ENCODE data around the gene ARSH.
"Not testable (repeated sequence)": the region's sequence is repeated elsewhere in the genome, so short reads cannot be mapped to it uniquely, and the experiment has no call there.

ARSH gene, protein sequence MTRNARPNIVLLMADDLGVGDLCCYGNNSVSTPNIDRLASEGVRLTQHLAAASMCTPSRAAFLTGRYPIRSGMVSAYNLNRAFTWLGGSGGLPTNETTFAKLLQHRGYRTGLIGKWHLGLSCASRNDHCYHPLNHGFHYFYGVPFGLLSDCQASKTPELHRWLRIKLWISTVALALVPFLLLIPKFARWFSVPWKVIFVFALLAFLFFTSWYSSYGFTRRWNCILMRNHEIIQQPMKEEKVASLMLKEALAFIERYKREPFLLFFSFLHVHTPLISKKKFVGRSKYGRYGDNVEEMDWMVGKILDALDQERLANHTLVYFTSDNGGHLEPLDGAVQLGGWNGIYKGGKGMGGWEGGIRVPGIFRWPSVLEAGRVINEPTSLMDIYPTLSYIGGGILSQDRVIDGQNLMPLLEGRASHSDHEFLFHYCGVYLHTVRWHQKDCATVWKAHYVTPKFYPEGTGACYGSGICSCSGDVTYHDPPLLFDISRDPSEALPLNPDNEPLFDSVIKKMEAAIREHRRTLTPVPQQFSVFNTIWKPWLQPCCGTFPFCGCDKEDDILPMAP

DNA sequence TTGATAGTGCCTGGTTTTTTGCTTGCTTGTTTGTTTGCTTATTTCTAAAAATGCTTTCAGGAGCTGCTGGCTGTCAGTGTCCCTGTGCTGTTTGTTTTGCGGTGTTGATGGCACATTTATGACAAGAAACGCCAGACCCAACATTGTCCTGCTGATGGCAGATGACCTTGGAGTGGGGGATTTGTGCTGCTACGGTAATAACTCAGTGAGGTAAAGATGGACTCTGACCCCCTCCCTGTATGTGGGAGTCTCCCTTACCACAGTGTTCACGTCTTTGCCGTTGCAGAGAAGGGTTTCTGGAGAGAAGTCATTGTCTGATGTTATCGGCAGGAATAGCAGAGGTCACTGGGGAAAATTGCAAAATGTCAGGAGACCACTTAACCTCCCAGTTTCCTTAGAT is at the start of gene ARSH:
ARSH (plus strand) TSS at position 52 of the 400 bp plus-strand sequence; CDS start at position 119, 67 bp downstream.
- no peak for DNase-seq (ENCODE audit: low spot score)

DNA sequence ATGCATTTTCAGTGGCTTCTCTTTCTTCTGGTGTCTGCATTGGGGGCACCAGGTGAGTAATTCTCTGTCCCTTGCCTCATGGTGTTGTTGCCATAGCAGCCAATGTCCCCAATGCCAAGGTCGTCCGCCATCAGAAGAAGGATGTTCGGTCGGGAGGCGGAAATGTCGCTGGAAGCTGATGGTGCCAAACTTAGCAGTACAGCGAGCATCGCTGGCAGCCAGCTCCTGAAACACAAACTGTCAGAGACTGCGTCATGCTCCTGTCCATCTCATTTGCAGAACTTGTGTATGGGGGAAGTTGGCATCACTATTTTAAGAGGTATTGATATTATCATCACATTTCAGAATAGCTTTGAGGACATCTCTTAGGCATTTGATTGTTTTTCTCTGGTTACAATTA is 48.1 kb upstream of the ARSH start:
- DNase-seq (ENCODE audit: low spot score): no peak

DNA sequence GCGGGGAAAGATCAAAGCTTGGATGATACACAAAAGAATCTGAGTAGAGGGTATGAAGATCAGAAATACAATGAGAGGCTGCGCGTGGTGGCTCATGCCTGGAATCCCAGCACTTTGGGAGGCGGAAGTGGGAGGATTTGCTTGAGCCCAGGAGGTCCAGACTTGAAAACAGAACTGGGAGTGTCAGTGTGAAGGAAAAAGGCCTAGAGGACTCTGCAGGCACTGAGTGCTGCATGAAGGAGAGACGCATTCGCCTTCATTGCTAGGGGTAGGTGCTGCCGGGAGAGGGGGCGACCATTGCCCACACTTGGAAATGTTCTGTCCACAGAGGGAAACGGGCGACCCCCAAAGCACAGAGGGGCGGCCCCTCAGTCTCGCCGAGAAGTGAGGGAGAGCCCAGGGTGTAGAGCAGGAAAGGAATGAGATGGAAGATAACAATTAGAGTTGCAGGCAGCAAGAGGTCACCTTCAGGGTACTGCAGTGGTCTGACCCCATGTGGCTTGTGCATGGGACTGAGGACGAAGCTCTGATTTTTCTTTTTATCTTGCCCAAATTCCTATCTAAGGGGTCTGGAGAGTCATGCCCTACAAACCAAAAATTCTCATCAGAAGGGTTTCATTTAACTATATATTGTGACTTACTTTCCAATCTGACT is 45.4 kb upstream of the ARSH start:
- no peak for DNase-seq (ENCODE audit: low spot score)

DNA sequence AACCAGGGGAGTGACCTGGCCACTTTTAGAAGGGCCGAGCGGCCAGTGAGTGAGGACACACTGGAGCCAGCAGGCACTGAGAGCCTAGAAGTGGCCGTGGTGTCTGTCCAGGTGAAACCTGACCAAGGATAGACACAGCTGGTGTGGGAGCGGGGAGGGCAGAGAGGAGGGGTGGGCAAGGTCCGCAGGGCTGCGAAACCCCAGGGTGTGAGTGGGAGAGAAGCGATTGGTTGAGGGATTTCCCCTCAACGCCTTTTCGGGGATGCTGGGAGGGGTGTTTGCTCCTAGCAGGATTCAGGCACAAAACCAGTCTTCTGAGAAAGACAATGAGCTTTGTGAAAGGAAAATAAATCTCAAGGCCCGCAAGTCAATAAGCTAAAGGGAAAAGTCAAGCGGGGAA is 44.0 kb upstream of the ARSH start:
- DNase-seq (ENCODE audit: low spot score): no peak

DNA sequence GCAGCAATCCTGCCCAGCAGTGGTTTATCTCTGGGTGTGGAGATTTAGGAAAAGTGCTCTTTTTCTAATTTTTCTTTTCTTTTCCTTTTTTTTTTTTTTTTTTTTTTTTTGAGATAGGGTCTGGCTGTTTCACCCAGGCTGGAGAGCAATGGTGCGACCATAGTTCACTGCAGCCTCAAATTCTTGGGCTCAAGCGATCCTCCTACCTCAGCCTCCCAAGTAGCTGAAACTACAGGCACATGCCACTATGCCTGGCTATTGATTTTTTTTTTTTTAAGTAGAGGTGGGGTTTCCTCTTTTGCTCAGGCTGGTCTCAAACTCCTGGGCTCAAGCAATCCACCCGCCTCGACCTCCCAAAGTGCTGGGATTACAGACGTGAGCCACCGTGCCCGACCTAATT is 42.9 kb upstream of the ARSH start:
- not testable (repeated sequence) for DNase-seq (ENCODE audit: low spot score)

DNA sequence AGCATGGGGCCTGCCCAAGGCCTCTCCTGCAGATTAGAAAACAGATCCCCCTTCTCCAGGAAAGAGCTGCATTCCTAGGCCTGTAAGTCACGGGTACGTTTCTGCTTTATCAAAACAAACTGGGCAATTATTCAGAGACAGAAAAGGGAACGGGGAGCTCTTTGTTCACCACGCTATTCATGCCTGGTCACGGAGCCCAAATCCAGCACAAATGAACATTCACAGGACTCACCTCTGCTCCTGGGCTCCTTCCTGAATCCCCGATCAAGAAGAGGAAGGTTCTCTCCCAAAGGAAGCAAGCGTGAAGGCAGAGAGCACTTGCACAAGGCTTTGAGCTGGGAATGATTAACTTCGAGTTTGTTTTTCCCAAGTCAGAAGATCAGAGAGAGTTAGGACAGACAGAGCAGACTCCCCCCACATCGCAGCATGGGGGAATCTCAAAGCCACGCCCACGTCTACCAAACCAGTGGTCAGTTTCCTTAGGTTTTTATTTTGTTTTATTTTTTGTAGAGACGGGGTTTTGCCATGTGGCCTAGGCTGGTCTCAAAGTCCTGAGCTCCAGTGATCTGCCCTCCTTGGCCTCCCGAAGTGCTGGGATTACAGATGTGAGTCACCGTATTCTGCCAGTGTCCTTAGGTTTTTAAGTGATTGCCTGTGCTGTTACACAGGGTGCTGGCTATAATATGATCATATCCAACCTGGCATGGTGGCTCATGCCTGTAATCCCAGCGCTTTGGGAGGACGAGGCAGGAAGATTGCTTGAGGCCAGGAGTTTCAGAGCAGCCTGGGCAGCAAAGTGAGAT is 42.2 kb upstream of the ARSH start:
- not testable (repeated sequence) for DNase-seq (ENCODE audit: low spot score)

DNA sequence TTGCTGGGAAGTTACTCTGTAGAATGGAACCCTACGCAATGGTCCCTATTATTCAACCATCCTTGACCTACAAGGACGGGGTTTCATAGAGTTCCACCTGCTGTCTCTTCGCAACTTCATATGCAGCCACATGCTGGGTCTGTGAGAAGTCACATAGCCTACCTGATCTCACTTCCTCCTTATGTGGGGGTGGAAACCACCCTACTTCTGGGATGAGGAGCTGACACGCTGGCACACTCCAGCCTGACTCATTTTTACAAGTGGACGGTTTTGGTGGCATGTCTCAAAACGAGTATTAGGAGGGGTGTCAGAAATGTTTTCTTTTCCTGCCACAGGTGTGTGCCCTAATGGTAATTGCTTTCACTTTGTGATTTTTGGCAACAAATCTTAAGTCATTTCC is 40.4 kb upstream of the ARSH start:
- DNase-seq (ENCODE audit: low spot score): no peak

DNA sequence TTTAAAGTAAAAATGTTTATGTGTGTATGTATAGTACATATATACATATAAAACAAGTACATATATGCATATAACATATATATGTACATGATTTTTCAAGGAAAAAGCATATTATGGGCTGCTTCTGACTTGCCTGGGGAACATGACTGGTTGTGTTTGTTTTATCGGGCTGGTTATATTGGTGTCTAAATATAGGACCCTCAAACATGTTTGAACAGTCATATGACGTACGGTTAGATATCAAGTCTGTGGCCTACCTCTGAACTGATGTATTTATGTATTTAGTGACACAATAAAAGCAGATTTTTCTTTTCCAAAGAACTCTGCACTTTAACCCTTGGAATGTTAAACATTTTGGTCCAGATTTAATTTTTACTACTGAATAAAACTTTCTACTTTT is 39.3 kb upstream of the ARSH start:
- DNase-seq (ENCODE audit: low spot score): no peak

DNA sequence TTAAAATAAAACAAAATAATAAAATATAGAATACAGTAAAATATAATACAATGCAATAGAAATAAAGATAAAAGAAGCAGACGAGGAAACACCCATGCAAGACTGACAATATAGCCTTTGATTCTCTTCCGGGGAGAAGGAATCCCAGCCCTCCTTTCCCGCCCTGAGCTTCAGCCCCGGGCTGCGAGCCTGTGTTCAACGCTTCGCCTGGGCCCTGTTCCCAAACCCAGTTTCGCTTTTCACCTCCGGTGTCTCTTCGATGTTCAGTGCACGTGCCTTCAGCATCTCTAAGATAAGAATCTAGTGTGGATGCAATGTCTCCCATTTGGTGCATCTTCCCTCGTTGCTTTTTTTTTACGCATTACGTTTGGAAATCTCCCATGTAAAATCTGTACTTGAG is 38.8 kb upstream of the ARSH start:
- no peak for DNase-seq (ENCODE audit: low spot score)

DNA sequence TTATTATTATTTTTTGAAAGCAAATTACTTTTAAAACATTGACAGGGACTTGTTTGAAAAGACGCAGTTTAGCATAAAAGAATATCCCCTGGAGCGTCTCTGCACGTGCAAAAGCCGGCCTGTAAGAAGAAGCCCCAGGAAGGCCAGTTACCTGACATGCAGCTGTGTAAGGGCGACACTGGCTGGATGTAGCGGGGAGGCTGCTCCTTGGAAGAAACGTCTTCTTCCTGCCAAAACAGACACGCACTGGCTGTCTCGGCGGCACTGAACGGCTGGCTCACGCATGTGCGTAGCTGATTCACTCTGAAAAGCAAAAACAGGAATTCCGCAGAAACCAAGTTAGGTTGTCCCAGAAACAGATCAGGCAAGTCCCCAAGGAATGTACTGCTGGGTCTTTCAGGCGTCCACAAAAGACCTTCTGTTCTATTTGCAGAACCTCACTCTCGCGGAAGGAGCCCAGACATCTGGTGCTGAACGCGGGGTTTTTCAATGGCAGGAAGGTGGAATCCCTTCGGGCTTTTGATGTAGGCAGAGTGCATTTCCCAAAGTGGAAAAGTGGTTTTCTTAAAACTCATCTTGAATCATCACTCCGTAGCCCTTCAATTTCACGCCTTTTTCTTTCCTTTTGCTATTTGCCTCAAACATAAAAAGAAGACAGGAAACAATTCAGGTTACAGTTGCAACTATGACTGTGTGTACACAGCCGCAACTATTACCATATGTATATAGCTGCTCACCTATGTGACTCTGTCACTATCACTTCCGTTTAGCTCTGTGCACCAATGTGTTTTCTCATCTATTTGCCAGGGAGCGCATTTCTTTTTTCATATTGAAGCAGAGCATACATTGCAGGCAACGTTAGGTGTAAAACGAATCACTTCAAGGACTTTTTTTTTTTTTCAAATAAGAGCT is 38.1 kb upstream of the ARSH start:
- DNase-seq (ENCODE audit: low spot score): peak; percentile 4

DNA sequence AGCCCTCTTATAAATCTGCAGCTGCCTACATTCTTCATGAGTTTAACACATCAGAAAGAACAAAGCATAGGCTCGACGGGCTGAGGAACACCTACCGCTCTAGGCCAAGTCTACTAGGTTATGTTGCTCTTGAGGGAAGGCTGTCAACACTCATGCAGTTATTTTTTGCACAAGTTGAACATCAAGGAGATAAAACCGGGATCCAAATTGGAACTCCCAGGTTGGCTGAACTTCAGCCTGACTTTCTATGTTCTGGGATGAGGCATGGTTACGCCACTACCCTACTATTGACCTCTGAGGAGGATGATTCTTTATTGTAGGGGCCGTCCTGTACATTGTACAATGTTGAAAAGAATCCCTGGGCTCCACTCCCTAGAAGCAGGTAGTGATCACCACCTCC is 37.3 kb upstream of the ARSH start:
- DNase-seq (ENCODE audit: low spot score): no peak

DNA sequence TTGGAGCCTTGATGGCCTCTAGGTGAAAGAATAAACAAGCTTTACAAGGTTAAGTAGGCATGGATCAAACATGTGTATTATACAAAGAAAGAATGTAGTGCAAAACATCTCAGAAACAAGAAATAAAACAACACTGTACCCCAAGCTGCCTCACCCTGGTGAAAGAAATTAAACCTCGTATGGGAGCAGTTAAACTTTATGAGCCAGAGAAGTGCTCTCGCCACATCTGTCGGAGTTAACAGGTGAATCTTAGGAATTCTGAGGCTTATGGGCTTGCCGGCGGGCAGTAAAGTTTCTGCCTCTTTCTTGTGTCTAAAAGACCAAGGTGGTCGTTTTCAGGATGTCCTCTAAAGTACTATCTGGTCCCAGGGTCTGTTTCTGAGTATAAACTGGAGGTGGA is 34.0 kb upstream of the ARSH start:
- DNase-seq (ENCODE audit: low spot score): no peak

DNA sequence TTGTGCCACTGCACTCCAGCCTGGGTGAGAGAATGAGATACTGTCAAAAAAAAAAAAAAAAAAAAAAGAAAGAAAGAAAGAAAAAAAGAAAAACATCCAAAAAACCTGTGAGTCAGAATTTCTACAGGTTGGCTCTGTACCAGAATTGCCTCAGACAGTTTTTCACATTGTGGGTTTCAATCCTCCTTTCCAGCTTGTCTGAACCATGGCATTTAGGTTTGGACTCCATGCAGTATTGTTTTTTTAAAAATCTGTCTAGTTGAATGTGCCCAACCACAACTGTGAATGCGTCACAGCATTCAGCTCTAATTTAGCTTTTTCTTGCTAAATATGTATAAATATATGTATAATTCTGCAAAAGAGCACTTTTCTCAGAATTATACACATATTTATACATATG is 31.4 kb upstream of the ARSH start:
- no peak for DNase-seq (ENCODE audit: low spot score)

DNA sequence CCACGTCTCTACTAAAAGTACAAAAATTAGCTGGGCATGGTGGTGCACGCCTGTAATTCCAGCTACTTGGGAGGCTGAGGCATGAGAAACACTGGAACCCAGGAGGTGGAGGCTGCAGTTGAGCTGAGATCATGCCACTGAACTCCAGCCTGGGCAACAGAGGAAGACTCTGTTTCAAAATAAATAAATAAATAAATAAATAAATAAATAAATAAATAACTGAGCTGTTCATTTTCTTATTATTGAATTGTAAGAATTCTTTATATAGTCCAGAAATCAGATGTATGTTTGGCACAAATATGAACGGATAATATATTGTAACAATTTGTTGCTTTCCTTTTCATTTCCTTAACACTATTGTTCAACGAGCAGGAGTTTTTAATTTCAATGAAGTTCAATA is 27.7 kb upstream of the ARSH start:
- not testable (repeated sequence) for DNase-seq (ENCODE audit: low spot score)

DNA sequence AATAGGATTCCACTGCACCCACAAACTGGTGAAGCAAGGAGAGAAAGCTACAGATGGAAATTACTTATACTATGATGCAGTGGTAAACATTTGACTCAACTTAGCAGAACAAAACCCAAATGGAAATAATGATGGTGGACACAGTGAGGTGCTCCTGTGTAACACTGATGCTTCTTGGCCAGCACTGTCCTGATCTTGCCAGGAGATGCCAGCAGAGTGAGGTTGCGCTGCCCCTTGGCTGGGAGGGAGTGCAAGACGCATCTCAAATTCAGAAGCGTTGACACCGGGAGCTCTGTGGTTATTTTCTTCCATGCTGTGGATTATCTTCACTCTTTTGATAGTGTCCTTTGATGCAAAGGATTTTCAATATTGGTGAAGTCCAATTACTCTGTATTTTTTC is 22.0 kb upstream of the ARSH start:
- no peak for DNase-seq (ENCODE audit: low spot score)

DNA sequence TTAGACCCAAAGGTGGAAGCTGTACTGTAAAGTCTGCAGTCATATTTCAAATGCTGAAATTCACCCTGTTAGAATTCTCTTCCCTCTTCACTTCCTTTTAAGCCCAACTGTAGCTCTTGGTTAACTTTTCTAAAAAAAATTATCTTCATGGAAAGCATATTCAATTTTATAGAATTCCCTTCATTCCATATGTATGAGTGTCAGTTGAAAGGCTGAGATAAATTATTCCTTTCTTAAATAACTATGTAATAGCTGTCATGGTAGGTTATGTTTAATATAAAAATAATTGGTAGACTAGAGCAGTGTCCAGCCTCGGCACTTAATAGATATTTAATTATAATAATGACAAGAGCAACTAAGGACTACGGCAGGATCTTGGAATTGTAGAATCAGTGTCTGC is 16.8 kb upstream of the ARSH start:
- no peak for DNase-seq (ENCODE audit: low spot score)

DNA sequence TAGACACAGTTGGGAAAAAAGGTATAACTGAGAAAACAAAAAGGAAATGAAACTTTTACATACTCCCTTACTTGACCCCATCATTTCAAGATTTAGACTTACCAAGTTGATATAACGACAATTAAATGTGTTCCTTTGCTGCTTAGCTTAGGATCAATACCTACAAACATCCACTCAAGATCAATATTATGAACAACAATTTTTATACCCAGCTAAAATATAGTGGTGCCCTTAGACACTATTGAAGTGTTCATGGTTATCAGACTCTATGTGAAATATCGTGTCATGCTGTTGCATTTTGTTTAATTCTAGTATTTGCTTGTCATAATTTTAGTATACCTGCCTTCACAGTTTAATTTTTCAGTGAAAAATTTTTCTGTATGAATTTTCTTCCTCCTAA is 4.2 kb downstream of the ARSH start:
- no peak for DNase-seq (ENCODE audit: low spot score)

DNA sequence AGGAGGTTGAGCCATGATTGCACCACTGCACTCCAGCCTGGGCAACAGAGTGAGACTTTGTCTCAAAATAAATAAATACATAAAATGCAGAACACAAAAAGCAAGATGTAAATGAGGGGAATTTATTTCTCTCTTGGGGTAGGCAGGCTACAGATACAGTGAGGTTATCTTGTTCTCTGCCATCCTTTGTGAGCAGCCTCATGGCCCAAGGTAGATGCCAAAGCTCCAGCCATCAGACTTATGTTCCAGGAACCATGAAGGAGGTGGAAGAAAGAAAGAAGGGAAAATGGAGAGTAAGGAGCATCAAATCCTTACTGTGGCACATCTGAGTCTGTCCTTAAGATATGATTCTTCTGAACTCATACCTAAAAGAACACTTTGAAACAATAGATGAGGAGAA is 11.1 kb downstream of the ARSH start:
- no peak for DNase-seq (ENCODE audit: low spot score)

DNA sequence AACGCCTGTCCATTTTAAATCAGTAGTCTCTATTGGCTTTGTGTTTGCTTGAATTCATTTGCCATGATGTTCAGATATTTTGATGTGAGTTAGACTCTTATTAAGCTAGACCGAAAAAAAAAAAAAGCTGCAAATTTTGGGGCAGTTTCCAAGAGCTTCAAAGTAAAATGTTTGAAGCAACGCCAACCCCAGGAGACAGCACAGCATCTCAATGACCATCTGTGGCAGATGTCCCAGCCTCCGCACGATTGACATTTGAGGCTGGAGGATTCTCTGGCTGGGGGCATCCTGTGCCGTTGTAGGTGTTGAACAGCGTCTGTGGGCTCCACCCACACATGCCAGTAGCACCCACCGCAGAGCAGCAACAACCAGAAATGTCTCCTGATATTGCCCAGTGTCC is 17.8 kb downstream of the ARSH start:
- DNase-seq (ENCODE audit: low spot score): peak; percentile 0

DNA sequence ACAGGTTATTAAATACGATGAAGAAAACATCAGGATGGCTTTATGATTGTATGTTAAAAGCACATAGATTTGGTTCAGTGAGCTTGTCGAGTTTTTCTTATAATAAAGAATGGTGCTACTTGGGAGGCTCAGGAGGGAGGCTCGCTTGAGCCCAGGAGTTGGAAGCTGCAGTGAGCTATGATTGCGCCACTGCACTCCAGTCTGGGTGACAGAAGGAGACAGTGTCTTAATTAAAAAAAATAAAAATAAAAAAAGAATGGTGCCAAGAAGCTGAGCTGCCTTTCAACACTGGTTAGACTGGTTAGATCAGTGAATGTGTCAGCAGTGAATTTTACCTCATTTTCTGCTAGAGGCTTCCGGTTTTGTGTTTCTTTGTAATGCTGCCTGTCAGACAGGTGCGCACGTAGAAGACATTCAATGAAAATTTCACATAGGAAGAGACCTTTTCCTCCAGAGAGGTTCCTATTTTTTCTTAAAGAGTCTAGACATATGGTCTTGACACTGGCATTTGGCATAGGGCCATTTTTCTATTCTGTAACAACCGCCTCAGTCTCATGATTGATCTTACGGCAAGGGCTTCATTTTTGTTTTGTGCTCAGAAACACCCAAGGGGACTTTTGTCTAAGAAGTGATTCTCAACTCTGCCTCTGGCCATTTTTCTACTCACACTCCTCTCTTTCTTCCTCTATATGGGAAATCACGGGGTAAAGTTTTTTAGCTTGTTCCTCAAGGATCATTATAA is 19.9 kb downstream of the ARSH start:
- DNase-seq (ENCODE audit: low spot score): no peak

DNA sequence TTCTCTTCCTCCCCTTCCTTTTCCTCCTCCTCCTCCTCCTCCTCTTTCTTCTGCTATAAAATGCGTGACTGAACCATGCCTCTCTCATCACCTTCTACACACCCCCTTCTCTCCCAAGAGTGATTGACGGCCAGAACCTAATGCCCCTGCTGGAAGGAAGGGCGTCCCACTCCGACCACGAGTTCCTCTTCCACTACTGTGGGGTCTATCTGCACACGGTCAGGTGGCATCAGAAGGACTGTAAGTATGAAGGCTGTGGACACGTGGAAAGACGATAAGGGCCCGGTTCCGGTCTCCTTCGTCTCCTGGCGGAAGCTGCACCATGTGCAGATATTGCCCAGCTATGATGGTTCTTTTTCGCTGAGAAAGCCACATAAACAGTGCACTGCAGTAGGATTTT is 22.8 kb downstream of the ARSH start:
- no peak for DNase-seq (ENCODE audit: low spot score)

Measured in cerebellar cortex (tissue), 1 donor.